GM23338 (cell line): ENCODE measurements around the gene FAM13A. TPM values are rescaled to one million over a fixed set of nuclear protein-coding genes. Genes with fewer than 3 reads are reported as not detected.

Source experiments
- ATAC-seq: fragments of 200-7000 bp; cut with Tn5 transposase; 3 replicates; pipeline ENCODE4 v1.9.1; 2020
- DNase-seq: peaks from one replicate; pipeline ENCODE4 v3.0.0-alpha.2; 2015; ENCODE audit warnings: low spot score
- H2AFZ ChIP-seq: fragments of 200-600 bp; sonication (generic); 2 replicates; pipeline ENCODE4 v1.8.0; 2016; ENCODE audit warnings: antibody characterized with exemption, mild to moderate bottlenecking, moderate library complexity
- H3F3A ChIP-seq: fragments of 200-600 bp; sonication (generic); replicated peaks from 2 replicates; pipeline ENCODE4 v1.8.0; 2017; ENCODE audit warnings: antibody characterized with exemption, mixed run types, low read depth
- H3K27ac ChIP-seq: fragments of 200-600 bp; sonication (generic); 2 replicates; pipeline ENCODE4 v1.6.1; 2016; ENCODE audit warnings: low read depth
- H3K27me3 ChIP-seq: fragments of 200-600 bp; sonication (generic); 2 replicates; pipeline ENCODE4 v1.8.0; 2016; ENCODE audit warnings: mild to moderate bottlenecking, mixed run types, moderate library complexity; ENCODE audit not compliant: insufficient read depth
- H3K36me3 ChIP-seq: fragments of 200-600 bp; sonication (generic); 2 replicates; pipeline ENCODE4 v1.8.0; 2016; ENCODE audit warnings: mild to moderate bottlenecking; ENCODE audit not compliant: insufficient read depth
- H3K4me1 ChIP-seq: fragments of 200-600 bp; sonication (generic); 2 replicates; pipeline ENCODE4 v1.8.0; 2016; ENCODE audit warnings: mild to moderate bottlenecking, moderate library complexity; ENCODE audit not compliant: insufficient read depth
- H3K4me2 ChIP-seq: fragments of 200-600 bp; sonication (generic); 2 replicates; pipeline ENCODE4 v1.7.1; 2017; ENCODE audit warnings: mixed run types
- H3K4me3 ChIP-seq: fragments of 200-600 bp; sonication (generic); 2 replicates; pipeline ENCODE4 v1.6.1; 2016; ENCODE audit warnings: mixed run types
- H3K79me2 ChIP-seq: fragments of 200-600 bp; sonication (generic); replicated peaks from 2 replicates; pipeline ENCODE4 v1.8.0; 2017; ENCODE audit warnings: mild to moderate bottlenecking; ENCODE audit not compliant: insufficient read depth
- H3K9me2 ChIP-seq: fragments of 200-600 bp; sonication (generic); 2 replicates; pipeline ENCODE4 v1.8.0; 2017; ENCODE audit not compliant: insufficient read depth
- H4K20me1 ChIP-seq: fragments of 200-600 bp; sonication (generic); replicated peaks from 2 replicates; pipeline ENCODE4 v1.8.0; 2017; ENCODE audit warnings: mild to moderate bottlenecking; ENCODE audit not compliant: insufficient read depth
- H3K27ac Mint-ChIP-seq: 2 replicates; pipeline ENCODE4 v1.8.0; 2020; ENCODE audit warnings: inconsistent platforms, mild to moderate bottlenecking, moderate library complexity, mixed read lengths
- H3K27me3 Mint-ChIP-seq: 3 replicates; pipeline ENCODE4 v1.8.0; 2022; ENCODE audit warnings: low read depth, mild to moderate bottlenecking, moderate library complexity, mixed read lengths, inconsistent platforms; ENCODE audit not compliant: insufficient read depth, poor library complexity
- H3K36me3 Mint-ChIP-seq: 3 replicates; pipeline ENCODE4 v1.8.0; 2021; ENCODE audit warnings: low read depth, mild to moderate bottlenecking, inconsistent platforms, moderate library complexity, mixed read lengths
- H3K4me1 Mint-ChIP-seq: 3 replicates; pipeline ENCODE4 v1.8.0; 2020; ENCODE audit warnings: mild to moderate bottlenecking, inconsistent platforms, mixed read lengths
- H3K4me3 Mint-ChIP-seq: 3 replicates; pipeline ENCODE4 v1.8.0; 2021; ENCODE audit warnings: moderate library complexity, mild to moderate bottlenecking, inconsistent platforms, mixed read lengths
- H3K9me3 Mint-ChIP-seq: 3 replicates; pipeline ENCODE4 v1.8.0; 2020; ENCODE audit warnings: moderate library complexity, mild to moderate bottlenecking, inconsistent platforms, mixed read lengths
- CREB1 ChIP-seq: fragments of 250-450 bp; sonication (Bioruptor Pico); IDR thresholded peaks from 2 replicates; pipeline ENCODE4 v1.5.0; 2020; ENCODE audit warnings: low read depth, mild to moderate bottlenecking, moderate library complexity
- ETS1 ChIP-seq: IDR thresholded peaks from 2 replicates; pipeline ENCODE4 v1.6.1; 2016; ENCODE audit warnings: antibody characterized with exemption
- EZH2 ChIP-seq: fragments of 200-600 bp; sonication (generic); IDR thresholded peaks from one replicate; pipeline ENCODE4 v1.8.0; 2017; ENCODE audit warnings: antibody characterized with exemption, mild to moderate bottlenecking, low read depth; ENCODE audit not compliant: unreplicated experiment
- EZH2phosphoT487 ChIP-seq: fragments of 200-600 bp; sonication (generic); IDR thresholded peaks from one replicate; pipeline ENCODE4 v1.8.1; 2018; ENCODE audit warnings: antibody characterized with exemption; ENCODE audit not compliant: unreplicated experiment
- NANOG ChIP-seq: IDR thresholded peaks from 2 replicates; pipeline ENCODE4 v1.6.1; 2016; ENCODE audit warnings: antibody characterized with exemption, borderline replicate concordance
- POLR2AphosphoS5 ChIP-seq: IDR thresholded peaks from 2 replicates; pipeline ENCODE4 v1.6.1; 2016; ENCODE audit warnings: antibody characterized with exemption, low read depth
- STAT1 ChIP-seq: IDR thresholded peaks from one replicate; pipeline ENCODE4 v1.6.1; 2016; ENCODE audit warnings: antibody characterized with exemption; ENCODE audit not compliant: unreplicated experiment
- ZNF331 ChIP-seq: fragments of 250-450 bp; sonication (Bioruptor Pico); IDR thresholded peaks from 2 replicates; pipeline ENCODE4 v1.5.0; 2020; ENCODE audit warnings: low read depth, mild to moderate bottlenecking, moderate library complexity
- ZNF462 ChIP-seq: fragments of 250-450 bp; sonication (Bioruptor Pico); IDR thresholded peaks from 2 replicates; pipeline ENCODE4 v1.5.0; 2020; ENCODE audit warnings: mild to moderate bottlenecking, moderate library complexity
- polyA plus RNA-seq: library from polyadenylated mRNA; unstranded; fragments of >200 nt; fragmentation: Nextera tagmentation; extraction: Ambion mirVana; gene quantifications from 2 replicates; pipeline ENCODE4 v1.2.1, GENCODE V29; 2016
- total RNA-seq: library from RNA; depleted of rRNA; stranded (reverse); fragments of >200 nt; shearing (Covaris generic); gene quantifications from 2 replicates; pipeline ENCODE4 v1.2.3, GENCODE V29; 2014

FAM13A gene
- total and polyA plus RNA-seq, 2 experiments from 2014 or later = 13.9 to 28.4 TPM

GRCh38 chr4:89070041-89070440 is 13.1 kb upstream of the FAM13A start:
- H3K4me1 ChIP-seq = no peaks in the 10 kb centered on the region
- no peak overlapping the region for H3K27ac ChIP-seq
- ATAC-seq (no peak), DNase-seq (no peak)
- TF ChIP-seq EZH2phosphoT487 (no peak), ETS1 (no peak), ZNF462 (CRISPR knock-in tag) (no peak), POLR2AphosphoS5 (no peak), CREB1 (CRISPR knock-in tag) (no peak), NANOG (no peak), ZNF331 (CRISPR knock-in tag) (no peak), EZH2 (no peak), STAT1 (no peak)
- no peaks in the 10 kb centered on the region for H3F3A ChIP-seq
- no peaks in the 10 kb centered on the region for H3K27me3 ChIP-seq
- H4K20me1 ChIP-seq = no peaks in the 10 kb centered on the region
- H3K79me2 ChIP-seq = no peaks in the 10 kb centered on the region
- H3K36me3 Mint-ChIP-seq = peaks cover 5% of the 10 kb centered on the region; the same call in 1 of the 3 replicates
- H3K4me2 ChIP-seq = no peak overlapping the region
- H3K27me3 Mint-ChIP-seq = no peaks in the 10 kb centered on the region
- no peaks in the 10 kb centered on the region for H3K4me1 Mint-ChIP-seq
- H3K36me3 ChIP-seq = no peaks in the 10 kb centered on the region
- no peak overlapping the region for H3K4me3 Mint-ChIP-seq
- 0 out of 2 replicates have a peak, but pooled peaks cover 2% of the 10 kb centered on the region for H3K9me2 ChIP-seq
- H3K27ac Mint-ChIP-seq = no peak overlapping the region
- H3K4me3 ChIP-seq = no peak overlapping the region
- H3K9me3 Mint-ChIP-seq = peaks cover 11% of the 10 kb centered on the region; the same call in 2 of the 3 replicates
- no peak overlapping the region for H2AFZ ChIP-seq
